NCI-H345 (cell line): ENCODE results near the gene STK39.

Source experiments
- DNase-seq: peaks from one replicate; lab custom pipeline; 2025; lab: John Stamatoyannopoulos, UW

STK39 gene

GRCh38 chr2:167954495-167954894 is 292.9 kb downstream of the STK39 start:
- no peak for DNase-seq

- no peak for DNase-seq
These were observed 293.6 kb downstream of the STK39 start for GRCh38 chr2:167953776-167954175.

GRCh38 chr2:167950571-167950970 is 296.8 kb downstream of the STK39 start:
- no peak for DNase-seq

- DNase-seq, result no peak
These were observed 301.0 kb downstream of the STK39 start for GRCh38 chr2:167946441-167946841.

GRCh38 chr2:167945660-167946368 is 301.6 kb downstream of the STK39 start:
- DNase-seq, result no peak

- DNase-seq, result no peak
These were observed 302.4 kb downstream of the STK39 start for GRCh38 chr2:167944825-167945659.

GRCh38 chr2:167943897-167944296 is 303.5 kb downstream of the STK39 start:
- no peak for DNase-seq

- DNase-seq, result no peak
These were observed 304.0 kb downstream of the STK39 start for GRCh38 chr2:167943368-167943767.

GRCh38 chr2:167942366-167943081 is 304.9 kb downstream of the STK39 start:
- no peak for DNase-seq

- DNase-seq, result no peak
These were observed 305.8 kb downstream of the STK39 start for GRCh38 chr2:167941604-167942003.

GRCh38 chr2:167940734-167941507 is 306.5 kb downstream of the STK39 start:
- no peak for DNase-seq

GRCh38 chr2:167940346-167940725 is 307.1 kb downstream of the STK39 start:
- no peak for DNase-seq

GRCh38 chr2:167939514-167940345 is 307.7 kb downstream of the STK39 start:
- no peak for DNase-seq

GRCh38 chr2:167937403-167937802 is 310.0 kb downstream of the STK39 start:
- no peak for DNase-seq

GRCh38 chr2:167935803-167936110 is 311.6 kb downstream of the STK39 start:
- no peak for DNase-seq

GRCh38 chr2:167933097-167933814 is 314.1 kb downstream of the STK39 start:
- no peak for DNase-seq

- no peak for DNase-seq
These were observed 315.2 kb downstream of the STK39 start for GRCh38 chr2:167932123-167932693.

- no peak for DNase-seq
These were observed 317.9 kb downstream of the STK39 start for GRCh38 chr2:167929484-167929883.

- no peak for DNase-seq
These were observed 319.0 kb downstream of the STK39 start for GRCh38 chr2:167928434-167928833.

GRCh38 chr2:167925758-167926157 is 321.6 kb downstream of the STK39 start:
- no peak for DNase-seq
